ENCODE data around the gene DUSP5.

DUSP5 gene

GRCh38 chr10:110480387-110480786 is 17.3 kb upstream of the DUSP5 start:
- no peak for DNase-seq

GRCh38 chr10:110481919-110482318 is 15.8 kb upstream of the DUSP5 start:
- no peak for DNase-seq

GRCh38 chr10:110483633-110484032 is 14.1 kb upstream of the DUSP5 start:
- DNase-seq, result no peak

- DNase-seq, result no peak
Observed at GRCh38 chr10:110485541-110485940, 12.2 kb upstream of the DUSP5 start.

GRCh38 chr10:110486680-110487410 is 10.9 kb upstream of the DUSP5 start:
- DNase-seq, result no peak

GRCh38 chr10:110487411-110488331 is 10.0 kb upstream of the DUSP5 start:
- DNase-seq, result no peak

- DNase-seq, result no peak
Observed at GRCh38 chr10:110488332-110488681, 9.4 kb upstream of the DUSP5 start.

- DNase-seq, result no peak
Observed at GRCh38 chr10:110488940-110489339, 8.8 kb upstream of the DUSP5 start.

GRCh38 chr10:110490640-110491039 is 7.1 kb upstream of the DUSP5 start:
- DNase-seq, result no peak

- DNase-seq, result no peak
Observed at GRCh38 chr10:110491346-110491745, 6.4 kb upstream of the DUSP5 start.

GRCh38 chr10:110492069-110492822 is 5.5 kb upstream of the DUSP5 start:
- DNase-seq, result peak; percentile 48 to 95 (median 73)

- DNase-seq, result no peak
Observed at GRCh38 chr10:110493832-110494426, 3.8 kb upstream of the DUSP5 start.

GRCh38 chr10:110494532-110494931 is 3.2 kb upstream of the DUSP5 start:
- peak in 1 of 4 experiments; percentile 36 for DNase-seq

- DNase-seq, result peak; percentile 76 to 89 (median 86)
Observed at GRCh38 chr10:110495731-110496552, 1.8 kb upstream of the DUSP5 start.

- peak in 1 of 4 experiments; percentile 26 for DNase-seq
Observed at GRCh38 chr10:110496553-110497437, 912 bp upstream of the DUSP5 start.

GRCh38 chr10:110498087-110498981 is 627 bp downstream of the DUSP5 start:
- DNase-seq, result peak; percentile 57 to 82 (median 68)

- peak in 3 of 4 experiments; percentile 40 to 52 (median 52) for DNase-seq
Observed at GRCh38 chr10:110498982-110499795, 1.5 kb downstream of the DUSP5 start.

- DNase-seq, result no peak
Observed at GRCh38 chr10:110499796-110500514, 2.2 kb downstream of the DUSP5 start.
